B cell (primary cell): ENCODE data around the gene SAMD4A. TPM values are rescaled to one million over a fixed set of nuclear protein-coding genes. Genes with fewer than 3 reads are reported as not detected.

Experiments used
- ATAC-seq: fragments of 200-7000 bp; cut with Tn5 transposase; one replicate; pipeline ENCODE4 v1.10.0; 2021; ENCODE audit warnings: low read depth, mild to moderate bottlenecking, moderate number of reproducible peaks, moderate library complexity
- CTCF ChIA-PET: fragments of 350-600 bp; sonication (Branson Sonifier 250); formaldehyde crosslinking; loops from one replicate; lab custom pipeline; 2021; ENCODE audit warnings: antibody characterized with exemption, inconsistent platforms; lab: Charles Lee
- POLR2A ChIA-PET: fragments of 350-600 bp; sonication (Branson Sonifier 250); formaldehyde crosslinking; loops from one replicate; lab custom pipeline; 2021; ENCODE audit warnings: antibody characterized with exemption; lab: Charles Lee
- DNase-seq: peaks from one replicate; pipeline ENCODE4 v3.0.0; 2013
- H2AFZ ChIP-seq: 2 replicates; pipeline ENCODE4 v1.6.1; 2012; ENCODE audit warnings: mild to moderate bottlenecking, low read depth, low read length; ENCODE audit not compliant: insufficient read depth, poor library complexity, severe bottlenecking
- H3K27ac ChIP-seq, 2 donors: 1 replicate in 1 of 2; 2 replicates in 1 of 2; pipeline ENCODE4 v1.5.1; 2012 to 2013; ENCODE audit warnings: low read length in 2 of 2, mild to moderate bottlenecking in 2 of 2, moderate library complexity in 1 of 2
- H3K27me3 ChIP-seq, 4 experiments: fragments of 200-600 bp in 1 of 4; sonication (generic) in 1 of 4; replicated peaks in 1 of 4; 1 replicate in 2 of 4; 2 replicates in 2 of 4; pipeline versions ENCODE4 v1.6.1 to v1.7.0; 2013 to 2016; ENCODE audit warnings: low read length in 3 of 4, mild to moderate bottlenecking in 2 of 4, mixed read lengths in 1 of 4, moderate library complexity in 1 of 4; ENCODE audit not compliant: insufficient read depth in 4 of 4, control insufficient read depth in 3 of 4; ENCODE audit errors: control extremely low read depth in 1 of 4
- H3K36me3 ChIP-seq, 2 experiments: replicated peaks in 1 of 2; 1 replicate in 1 of 2; 2 replicates in 1 of 2; pipeline versions ENCODE4 v1.6.1 to v1.7.1; 2013; ENCODE audit warnings: low read length in 1 of 2; ENCODE audit not compliant: insufficient read depth in 2 of 2, control insufficient read depth in 1 of 2; ENCODE audit errors: control extremely low read depth in 1 of 2, extremely low read depth in 1 of 2
- H3K4me1 ChIP-seq, 2 donors: fragments of 200-600 bp in 1 of 2; sonication (generic) in 1 of 2; 1 replicate in 1 of 2; 2 replicates in 1 of 2; pipeline versions ENCODE4 v1.5.1 to v1.6.1; 2013 to 2017; ENCODE audit warnings: low read length in 2 of 2; ENCODE audit not compliant: control insufficient read depth in 2 of 2, insufficient read depth in 2 of 2
- H3K4me2 ChIP-seq: replicated peaks from 2 replicates; pipeline ENCODE3; 2012; ENCODE audit warnings: mild to moderate bottlenecking, low read depth, low read length; ENCODE audit not compliant: poor library complexity, severe bottlenecking
- H3K4me3 ChIP-seq, 5 experiments: fragments of 200-600 bp in 1 of 5; sonication (generic) in 1 of 5; 1 replicate in 3 of 5; 2 replicates in 2 of 5; pipeline versions ENCODE4 v1.5.1 to v1.7.0; 2011 to 2016; ENCODE audit warnings: low read length in 4 of 5, mild to moderate bottlenecking in 4 of 5, low read depth in 2 of 5, control low read depth in 1 of 5, moderate library complexity in 1 of 5; ENCODE audit not compliant: insufficient read depth in 1 of 5; ENCODE audit errors: control extremely low read depth in 1 of 5, extremely low read depth in 1 of 5
- H3K79me2 ChIP-seq: fragments of 200-600 bp; sonication (generic); one replicate; pipeline ENCODE4 v1.6.0; 2016; ENCODE audit warnings: low read length; ENCODE audit not compliant: control insufficient read depth, insufficient read depth
- H3K9ac ChIP-seq: fragments of 200-600 bp; sonication (generic); 2 replicates; pipeline ENCODE4 v1.6.1; 2017; ENCODE audit warnings: mild to moderate bottlenecking, low read length, moderate library complexity
- H3K9me3 ChIP-seq, 3 donors: one replicate each; pipeline versions ENCODE4 v1.6.1 to v1.7.1; 2013; ENCODE audit warnings: low read length in 2 of 3; ENCODE audit not compliant: control insufficient read depth in 2 of 3, insufficient read depth in 1 of 3; ENCODE audit errors: control extremely low read depth in 1 of 3
- H4K20me1 ChIP-seq: 2 replicates; pipeline ENCODE4 v1.6.0; 2012; ENCODE audit warnings: mild to moderate bottlenecking, low read length; ENCODE audit not compliant: insufficient read depth, control insufficient read depth, poor library complexity, severe bottlenecking
- H3K27ac Mint-ChIP-seq: one replicate; pipeline ENCODE4 v1.8.0; 2021; ENCODE audit warnings: mixed read lengths
- H3K27me3 Mint-ChIP-seq: one replicate; pipeline ENCODE4 v1.8.0; 2021; ENCODE audit warnings: mixed read lengths
- H3K4me1 Mint-ChIP-seq: one replicate; pipeline ENCODE4 v1.8.0; 2021; ENCODE audit warnings: mixed read lengths
- H3K4me3 Mint-ChIP-seq: one replicate; pipeline ENCODE4 v1.8.0; 2021; ENCODE audit warnings: mixed read lengths
- H3K9me3 Mint-ChIP-seq: one replicate; pipeline ENCODE4 v1.8.0; 2022; ENCODE audit warnings: mixed read lengths; ENCODE audit not compliant: insufficient read depth
- EZH2 ChIP-seq: IDR thresholded peaks from 2 replicates; pipeline ENCODE4 v1.6.1; 2012; ENCODE audit warnings: borderline replicate concordance, low read depth, mild to moderate bottlenecking, moderate library complexity, low read length; ENCODE audit not compliant: insufficient read depth, poor library complexity, severe bottlenecking
- WGBS: methylation state at CpG from one replicate; pipeline ENCODE4 v1.1.5; 2013; ENCODE audit warnings: missing lambda C conversion rate; ENCODE audit not compliant: insufficient coverage; 5-methylcytosine and 5-hydroxymethylcytosine counted together
- intact Hi-C: fragments of 100-400 bp; cut with micrococcal nuclease; formaldehyde crosslinking; loops from one replicate; pipeline ENCODE4 v1.10.0; 2022
- polyA plus RNA-seq: library from polyadenylated mRNA; depleted of rRNA; stranded (reverse); fragments of >200 nt; gene quantifications from 2 replicates; pipeline ENCODE4 v1.2.3, GENCODE V29; 2012
- total RNA-seq, 2 donors: library from RNA; stranded (reverse); fragments of 120-200 nt in 1 of 2; gene quantifications; 1 replicate in 1 of 2; 2 replicates in 1 of 2; pipeline versions ENCODE4 v1.2.3 to v1.2.4, GENCODE V29; 2013 to 2022
- TF ChIP-seq, protein P1 (sequence below): fragments of 200-600 bp; IDR thresholded peaks from one replicate; pipeline ENCODE4 v1.8.0; 2022; ENCODE audit warnings: antibody characterized with exemption, mild to moderate bottlenecking

Gene SAMD4A
- total and polyA plus RNA-seq, 2 donors (not counting 1 experiment from before 2014, with no cell fraction given) = 5.7 to 13.7 TPM

DNA sequence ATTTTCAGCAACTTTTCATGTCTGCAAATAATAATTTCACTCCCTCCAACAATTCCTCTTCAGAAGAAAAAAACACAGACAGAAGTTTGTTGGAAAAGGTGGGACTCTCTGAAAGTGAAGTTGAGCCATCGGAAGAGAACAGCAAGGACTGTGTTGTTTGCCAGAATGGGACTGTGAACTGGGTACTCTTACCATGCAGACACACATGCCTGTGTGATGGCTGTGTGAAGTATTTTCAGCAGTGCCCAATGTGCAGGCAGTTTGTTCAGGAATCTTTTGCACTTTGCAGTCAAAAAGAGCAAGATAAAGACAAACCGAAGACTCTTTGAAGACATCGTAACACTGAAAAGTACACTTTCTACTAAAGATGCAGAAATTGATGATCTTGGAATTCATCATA is 28.9 kb upstream of the SAMD4A start:
- Histone ChIP-seq H3K27ac (no peak overlapping the region), H3K36me3 (peaks cover 0 to 7% of the 10 kb centered on the region in 2 experiments), H3K4me1 (no peaks in the 10 kb centered on the region), H3K27me3 (no peaks in the 10 kb centered on the region), H3K79me2 (no peaks in the 10 kb centered on the region), H4K20me1 (no peaks in the 10 kb centered on the region), H2AFZ (no peak overlapping the region), H3K4me3 (no peak overlapping the region), H3K4me2 (no peak overlapping the region), H3K9ac (no peak overlapping the region), H3K9me3 (no peaks in the 10 kb centered on the region)
- ATAC-seq (no peak), DNase-seq (no peak)
- intact Hi-C loops = no loop called here
- no peaks in the 10 kb centered on the region for H3K27me3 Mint-ChIP-seq
- 83% methylated on average over 1 of the region's 3 CpGs for WGBS
- no peak overlapping the region for H3K27ac Mint-ChIP-seq
- TF ChIP-seq, protein P1, sequence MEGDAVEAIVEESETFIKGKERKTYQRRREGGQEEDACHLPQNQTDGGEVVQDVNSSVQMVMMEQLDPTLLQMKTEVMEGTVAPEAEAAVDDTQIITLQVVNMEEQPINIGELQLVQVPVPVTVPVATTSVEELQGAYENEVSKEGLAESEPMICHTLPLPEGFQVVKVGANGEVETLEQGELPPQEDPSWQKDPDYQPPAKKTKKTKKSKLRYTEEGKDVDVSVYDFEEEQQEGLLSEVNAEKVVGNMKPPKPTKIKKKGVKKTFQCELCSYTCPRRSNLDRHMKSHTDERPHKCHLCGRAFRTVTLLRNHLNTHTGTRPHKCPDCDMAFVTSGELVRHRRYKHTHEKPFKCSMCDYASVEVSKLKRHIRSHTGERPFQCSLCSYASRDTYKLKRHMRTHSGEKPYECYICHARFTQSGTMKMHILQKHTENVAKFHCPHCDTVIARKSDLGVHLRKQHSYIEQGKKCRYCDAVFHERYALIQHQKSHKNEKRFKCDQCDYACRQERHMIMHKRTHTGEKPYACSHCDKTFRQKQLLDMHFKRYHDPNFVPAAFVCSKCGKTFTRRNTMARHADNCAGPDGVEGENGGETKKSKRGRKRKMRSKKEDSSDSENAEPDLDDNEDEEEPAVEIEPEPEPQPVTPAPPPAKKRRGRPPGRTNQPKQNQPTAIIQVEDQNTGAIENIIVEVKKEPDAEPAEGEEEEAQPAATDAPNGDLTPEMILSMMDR = no peak
- no peak for TF ChIP-seq EZH2
- ChIA-PET CTCF (no interaction called here), POLR2A (no interaction called here)
- H3K9me3 Mint-ChIP-seq = no peaks in the 10 kb centered on the region
- H3K4me3 Mint-ChIP-seq = no peak overlapping the region
- no peaks in the 10 kb centered on the region for H3K4me1 Mint-ChIP-seq

GRCh38 chr14:54547583-54547982 is 19.3 kb upstream of the SAMD4A start:
- Mint-ChIP-seq H3K27ac (no peak overlapping the region), H3K4me1 (no peaks in the 10 kb centered on the region), H3K4me3 (no peak overlapping the region), H3K9me3 (no peaks in the 10 kb centered on the region), H3K27me3 (peaks cover 9% of the 10 kb centered on the region)
- ChIA-PET CTCF (no interaction called here), POLR2A (no interaction called here)
- Histone ChIP-seq H3K79me2 (no peaks in the 10 kb centered on the region), H3K27ac (no peak overlapping the region), H3K27me3 (no peaks in the 10 kb centered on the region), H3K4me3 (no peak overlapping the region), H3K36me3 (no peaks in the 10 kb centered on the region), H3K4me2 (no peak overlapping the region), H4K20me1 (no peaks in the 10 kb centered on the region), H3K9ac (no peak overlapping the region), H3K4me1 (no peaks in the 10 kb centered on the region), H3K9me3 (peaks cover 0 to 3% (median 0%) of the 10 kb centered on the region in 3 donors), H2AFZ (no peak overlapping the region)
- DNase-seq = no peak
- TF ChIP-seq, protein P1 = no peak
- TF ChIP-seq EZH2 = no peak
- intact Hi-C loops = no loop called here
- WGBS = 94% methylated on average over 3 of the region's 3 CpGs
- no peak for ATAC-seq
